AG20443 (cell line): Measurements from ENCODE around the gene EDN1.
"Not testable (repeated sequence)": the region's sequence is repeated elsewhere in the genome, so short reads cannot be mapped to it uniquely, and the experiment has no call there.

ENCODE experiments used
- DNase-seq: peaks from one replicate; pipeline ENCODE4 v3.0.0; 2012; ENCODE audit warnings: low spot score, mixed read lengths

EDN1 gene

GRCh38 chr6:12325872-12326271 lies 35.7 kb downstream of the EDN1 start:
- DNase-seq = no peak

- no peak for DNase-seq
Observed at GRCh38 chr6:12327391-12327790, 37.2 kb downstream of the EDN1 start.

GRCh38 chr6:12327988-12328387 lies 37.8 kb downstream of the EDN1 start:
- no peak for DNase-seq

GRCh38 chr6:12328701-12329100 lies 38.5 kb downstream of the EDN1 start:
- no peak for DNase-seq

GRCh38 chr6:12331474-12331873 lies 41.3 kb downstream of the EDN1 start:
- DNase-seq = no peak

DNA sequence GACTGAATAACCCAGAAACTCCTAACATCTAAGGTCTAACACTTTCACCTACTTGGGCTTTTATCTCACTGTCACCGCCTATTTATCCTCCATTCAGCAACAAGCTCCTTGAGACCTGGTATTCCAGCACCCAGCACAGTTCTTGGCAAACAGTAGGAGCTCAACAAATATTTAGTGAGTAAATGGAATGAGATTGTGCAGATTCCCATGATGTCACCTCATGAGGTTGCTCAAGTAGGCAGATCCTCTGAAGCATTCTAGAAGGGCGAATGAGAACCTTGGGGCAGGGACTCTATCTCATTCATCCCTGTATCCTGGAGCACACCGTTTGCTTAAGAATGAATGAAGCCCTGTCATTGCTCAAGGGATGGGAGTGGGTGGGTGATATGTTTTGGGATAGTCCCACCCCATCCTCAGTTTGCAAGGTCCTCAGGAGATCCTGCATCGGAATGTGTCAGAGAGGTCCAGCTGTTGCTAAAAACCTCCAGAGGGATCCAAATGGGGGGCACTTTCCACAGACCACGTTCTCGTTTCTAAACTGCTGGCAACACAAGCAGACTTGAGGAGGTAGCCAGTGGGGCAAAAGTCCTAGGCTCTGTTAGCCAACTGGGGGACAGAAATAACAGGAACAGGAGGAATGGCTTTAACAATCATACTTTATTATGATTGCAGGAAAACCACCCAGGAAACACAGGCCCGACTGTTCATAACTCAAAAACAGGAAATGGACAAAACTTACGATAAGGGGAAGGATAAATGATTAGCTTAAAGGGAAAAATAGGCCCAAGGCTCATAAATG lies 42.0 kb downstream of the EDN1 start:
- DNase-seq = no peak

GRCh38 chr6:12332750-12333079 lies 42.6 kb downstream of the EDN1 start:
- DNase-seq = not testable (repeated sequence)

DNA sequence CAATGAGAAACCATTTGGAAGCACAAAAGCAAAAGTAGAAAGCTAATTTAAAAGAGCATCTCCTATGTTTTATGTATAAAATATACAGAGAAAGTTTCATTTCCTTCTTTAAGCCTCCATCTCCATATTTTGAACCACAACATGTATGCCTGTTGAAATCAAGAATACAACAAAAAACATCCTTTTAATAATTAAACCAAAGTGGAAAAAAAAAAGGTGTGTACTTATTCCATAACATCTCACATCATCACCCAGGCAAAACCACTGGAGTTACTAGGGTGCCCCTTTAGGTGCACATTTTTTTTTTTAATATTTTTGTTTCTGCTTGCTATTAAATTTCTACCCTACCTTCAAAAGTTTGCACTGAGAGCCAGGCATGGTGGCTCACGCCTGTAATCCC lies 43.0 kb downstream of the EDN1 start:
- no peak for DNase-seq

DNA sequence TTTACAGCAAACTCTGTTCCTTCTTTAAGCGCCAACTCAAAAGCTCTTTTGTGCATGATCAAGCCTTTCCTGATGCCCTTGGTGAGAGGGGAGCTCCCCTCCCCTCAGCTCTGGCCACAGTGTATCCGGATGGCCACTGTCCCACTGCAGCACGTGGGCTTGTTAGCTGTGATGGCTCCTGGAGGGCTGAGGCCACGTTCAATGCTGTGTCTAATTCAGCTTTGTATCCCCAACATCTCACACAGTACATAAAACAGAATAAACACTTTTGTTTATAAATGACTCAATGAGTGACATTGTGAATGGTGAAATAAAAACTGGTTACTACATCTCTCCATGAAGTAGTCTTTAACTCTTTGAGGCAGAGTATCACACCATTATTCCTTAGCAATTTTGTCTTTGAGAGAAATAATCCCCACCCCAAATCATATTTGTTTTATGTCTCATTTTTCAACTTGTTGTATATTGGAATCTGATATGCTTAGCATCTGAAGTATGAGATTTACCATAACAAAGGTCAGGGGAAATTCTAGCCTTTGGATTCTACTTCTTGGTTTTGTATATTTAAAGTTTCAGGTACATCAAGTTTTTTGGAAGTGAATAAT lies 44.5 kb downstream of the EDN1 start:
- no peak for DNase-seq

DNA sequence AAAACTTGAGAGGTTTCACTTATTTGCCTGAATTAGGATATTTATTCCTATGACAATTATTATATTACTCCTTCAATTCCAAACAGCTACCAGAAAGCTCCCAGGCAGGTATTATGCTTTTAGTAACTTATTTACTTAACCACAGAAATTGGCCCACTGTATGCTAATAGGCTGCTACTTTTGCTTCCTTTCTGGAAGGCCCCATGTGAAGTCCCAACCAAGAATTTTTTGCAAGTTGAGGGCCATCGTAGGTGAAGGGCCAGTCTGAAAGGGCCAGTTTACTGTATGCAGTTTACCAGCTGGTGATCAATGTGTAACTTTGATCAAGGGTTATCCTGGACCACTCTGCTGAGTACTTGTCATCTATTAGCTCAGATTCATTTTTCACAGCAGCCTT lies 45.0 kb downstream of the EDN1 start:
- DNase-seq = no peak

DNA sequence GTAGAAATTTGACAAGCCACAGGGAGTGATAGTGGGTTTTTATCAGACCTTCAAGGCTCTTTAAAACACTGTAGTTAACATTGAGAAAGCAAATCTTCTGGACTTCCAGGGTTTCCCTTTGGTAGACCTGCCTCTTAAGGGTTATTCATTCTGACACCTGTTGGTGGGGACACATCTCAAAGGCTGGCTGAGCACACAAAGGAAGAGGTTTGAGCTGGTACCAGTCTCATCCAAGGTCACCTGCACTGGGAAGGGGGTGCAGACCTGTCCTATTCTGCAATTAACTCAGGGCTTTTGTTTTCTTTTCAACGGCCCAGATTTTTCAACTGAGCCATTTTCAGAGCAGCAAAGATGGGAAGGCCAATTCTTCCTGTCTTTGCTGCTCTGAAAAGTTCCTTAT lies 45.6 kb downstream of the EDN1 start:
- no peak for DNase-seq

DNA sequence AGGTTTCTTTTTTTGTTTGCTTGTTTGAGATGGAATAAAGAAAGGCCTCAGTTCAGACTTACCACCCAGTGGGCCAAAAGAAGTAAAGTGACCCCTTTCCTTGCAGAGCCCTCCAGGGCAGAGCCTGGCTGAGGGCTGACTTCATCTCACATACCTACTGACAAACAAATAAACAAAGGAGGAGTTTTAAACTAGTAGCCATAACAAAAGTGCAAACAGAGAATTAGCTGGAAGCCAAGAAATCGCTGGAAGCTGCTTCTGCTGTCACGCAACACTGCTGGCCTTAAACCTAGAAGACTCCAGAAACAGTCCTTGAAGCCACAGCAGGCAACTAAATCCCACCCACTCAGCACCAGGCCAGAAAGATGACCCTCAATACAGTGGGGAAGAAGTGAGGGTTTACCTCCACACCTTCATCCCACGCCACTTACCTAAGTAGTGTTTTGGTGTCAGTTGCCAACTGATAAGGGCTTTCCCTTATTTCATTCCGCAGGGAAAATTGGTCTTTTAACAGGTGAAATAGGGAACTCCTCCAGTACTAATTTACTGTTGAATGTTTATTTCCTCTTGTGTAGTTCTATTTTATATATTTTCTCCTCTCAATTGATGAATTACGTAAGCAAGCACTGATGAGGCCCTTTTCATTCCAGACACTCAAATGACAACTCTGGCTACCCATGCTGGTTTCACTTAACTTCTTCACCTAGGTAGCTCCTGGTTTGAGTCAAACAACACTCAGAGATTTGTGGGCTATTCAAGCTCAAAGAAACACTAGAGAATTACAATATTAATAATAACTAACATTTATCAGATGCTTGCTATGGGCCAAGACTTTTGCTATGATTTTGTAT lies 46.2 kb downstream of the EDN1 start:
- no peak for DNase-seq

GRCh38 chr6:12339022-12339421 lies 48.9 kb downstream of the EDN1 start:
- DNase-seq = no peak

- DNase-seq = no peak
Observed at GRCh38 chr6:12339808-12340487, 49.8 kb downstream of the EDN1 start.

DNA sequence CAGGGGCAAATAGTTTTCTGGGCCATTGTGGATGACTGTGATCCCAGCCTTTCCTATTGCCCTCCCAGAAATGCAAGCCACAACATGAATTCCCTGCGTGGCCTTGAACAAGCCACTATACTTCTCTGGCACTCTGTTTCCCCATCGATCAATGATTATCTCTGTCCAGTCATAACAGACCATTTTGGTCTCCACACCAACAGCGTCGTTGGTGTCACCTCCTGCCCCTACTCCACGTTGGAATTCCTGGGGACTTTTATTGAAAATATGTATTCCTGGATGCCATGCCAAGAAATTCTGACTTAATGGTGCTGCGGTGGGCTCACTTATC lies 50.3 kb downstream of the EDN1 start:
- no peak for DNase-seq

DNA sequence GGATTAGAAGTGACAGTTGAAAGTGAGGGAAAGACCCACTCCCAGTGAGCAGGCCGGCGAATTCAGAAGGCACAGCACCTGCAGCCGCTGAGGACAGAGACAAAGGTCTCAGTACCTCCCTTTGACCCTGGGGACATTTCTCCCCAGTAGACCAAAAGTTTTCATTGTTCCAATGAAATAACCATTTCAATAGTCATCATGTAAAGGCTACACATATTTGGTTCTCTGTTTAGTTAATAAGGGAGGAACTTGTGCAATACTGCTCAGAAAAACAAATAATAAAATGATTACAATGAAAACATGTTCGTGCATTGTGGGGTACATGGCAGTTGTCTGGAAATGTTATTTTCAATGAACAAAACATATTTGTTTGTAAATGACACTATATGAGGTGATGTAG lies 52.5 kb downstream of the EDN1 start:
- no peak for DNase-seq

- no peak for DNase-seq
Observed at GRCh38 chr6:12343122-12343439, 52.9 kb downstream of the EDN1 start.

- DNase-seq = no peak
Observed at GRCh38 chr6:12343440-12344162, 53.4 kb downstream of the EDN1 start.

- DNase-seq = no peak
Observed at GRCh38 chr6:12344296-12344695, 54.1 kb downstream of the EDN1 start.

DNA sequence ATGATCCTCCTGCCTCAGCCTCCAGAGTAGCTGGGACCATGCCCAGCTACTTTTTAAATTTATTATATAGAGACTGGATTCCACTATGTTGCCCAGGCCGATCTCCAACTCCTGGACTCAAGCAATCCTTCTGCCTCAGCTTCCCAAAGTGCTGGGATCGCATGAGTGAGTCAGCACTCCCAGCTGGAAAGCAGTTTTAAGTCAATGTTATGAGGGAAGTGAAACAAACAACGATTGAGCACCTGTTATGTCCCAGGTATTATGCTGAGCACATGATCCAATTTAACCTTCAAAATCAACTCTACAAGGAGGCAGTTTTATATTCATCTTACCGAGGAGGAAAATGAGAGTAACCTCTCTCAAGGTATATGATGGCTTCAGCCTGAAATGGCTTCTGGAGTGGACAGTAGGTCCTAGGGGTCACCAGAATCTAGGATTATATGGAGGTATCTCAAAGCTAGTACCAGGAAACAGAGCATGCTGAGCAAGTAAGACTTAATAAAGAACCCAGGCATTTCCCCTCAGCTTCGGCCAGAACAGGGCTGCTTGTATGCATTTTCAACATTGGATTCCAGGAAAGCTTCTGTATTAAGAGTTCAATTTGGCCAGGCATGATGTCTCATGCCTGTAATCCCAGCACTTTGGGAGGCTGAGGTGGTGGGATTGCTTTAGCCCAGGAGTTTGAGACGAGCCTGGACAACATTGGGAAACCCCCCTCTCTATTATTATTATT lies 55.0 kb downstream of the EDN1 start:
- DNase-seq = no peak

- no peak for DNase-seq
Observed at GRCh38 chr6:12345694-12346058, 55.5 kb downstream of the EDN1 start.
